ENCODE measurements around the gene UGT8. TPM values are rescaled to one million over a fixed set of nuclear protein-coding genes. Genes with fewer than 3 reads are reported as not detected.

UGT8 gene, protein sequence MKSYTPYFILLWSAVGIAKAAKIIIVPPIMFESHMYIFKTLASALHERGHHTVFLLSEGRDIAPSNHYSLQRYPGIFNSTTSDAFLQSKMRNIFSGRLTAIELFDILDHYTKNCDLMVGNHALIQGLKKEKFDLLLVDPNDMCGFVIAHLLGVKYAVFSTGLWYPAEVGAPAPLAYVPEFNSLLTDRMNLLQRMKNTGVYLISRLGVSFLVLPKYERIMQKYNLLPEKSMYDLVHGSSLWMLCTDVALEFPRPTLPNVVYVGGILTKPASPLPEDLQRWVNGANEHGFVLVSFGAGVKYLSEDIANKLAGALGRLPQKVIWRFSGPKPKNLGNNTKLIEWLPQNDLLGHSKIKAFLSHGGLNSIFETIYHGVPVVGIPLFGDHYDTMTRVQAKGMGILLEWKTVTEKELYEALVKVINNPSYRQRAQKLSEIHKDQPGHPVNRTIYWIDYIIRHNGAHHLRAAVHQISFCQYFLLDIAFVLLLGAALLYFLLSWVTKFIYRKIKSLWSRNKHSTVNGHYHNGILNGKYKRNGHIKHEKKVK
- total RNA-seq (100 to 1,000 TPM in 1 of 2 donors, 10 to 100 TPM in 1; 87.3 to 319 TPM), polyA plus RNA-seq (ENCODE audit: insufficient read length in 2 of 2) (100 to 1,000 TPM; 135 to 253 TPM)
- long read RNA-seq, donor 1, full-length matches to known transcripts: 44 of 116 reads
- long read RNA-seq, donor 1, partial matches to known transcripts: 72 of 116 reads
- long read RNA-seq, donor 1, other reads (novel, unspliced or antisense): 0 of 116 reads
- long read RNA-seq, donor 2, full-length matches to known transcripts: 20 of 71 reads
- long read RNA-seq, donor 2, partial matches to known transcripts: 51 of 71 reads
- long read RNA-seq, donor 2, other reads (novel, unspliced or antisense): 0 of 71 reads
- long read RNA-seq, donor 3, full-length matches to known transcripts: 18 of 58 reads
- long read RNA-seq, donor 3, partial matches to known transcripts: 40 of 58 reads
- long read RNA-seq, donor 3, other reads (novel, unspliced or antisense): 0 of 58 reads
- long read RNA-seq, donor 4, partial matches to known transcripts: 0 of 1 reads
- long read RNA-seq, donor 4, other reads (novel, unspliced or antisense): 0 of 1 reads

- Histone ChIP-seq H3K4me1 (ENCODE audit: control insufficient read depth, insufficient read depth, low read length) (peaks cover 14% of the 10 kb centered on the region), H3K4me3 (ENCODE audit: low read depth, low read length) (peak within 1 kb of the TSS; percentile 77), H3K9me3 (ENCODE audit: control insufficient read depth, insufficient read depth, low read length) (no peaks in the 10 kb centered on the region), H3K27me3 (ENCODE audit: control insufficient read depth, insufficient read depth, low read length) (peaks cover 12% of the 10 kb centered on the region), H3K27ac (ENCODE audit: low read depth, low read length) (peak within 1 kb of the TSS; percentile 78), H3K36me3 (ENCODE audit: control insufficient read depth, insufficient read depth, low read length) (no peaks in the 10 kb centered on the region)
- DNase-seq (ENCODE audit: low read depth in 4 of 6, low spot score in 6 of 6): peak in 5 of 6 donors; percentile 15 to 76 (median 38)
- under 1% methylated on average over 82 of the region's 84 CpGs for WGBS (ENCODE audit: insufficient coverage)
These were observed at the start of gene UGT8 for GRCh38 chr4:114598191-114599121. TSS of gene UGT8 (plus strand) at chr4:114598807. CDS start at chr4:114622881, 24,074 bp downstream.

DNA sequence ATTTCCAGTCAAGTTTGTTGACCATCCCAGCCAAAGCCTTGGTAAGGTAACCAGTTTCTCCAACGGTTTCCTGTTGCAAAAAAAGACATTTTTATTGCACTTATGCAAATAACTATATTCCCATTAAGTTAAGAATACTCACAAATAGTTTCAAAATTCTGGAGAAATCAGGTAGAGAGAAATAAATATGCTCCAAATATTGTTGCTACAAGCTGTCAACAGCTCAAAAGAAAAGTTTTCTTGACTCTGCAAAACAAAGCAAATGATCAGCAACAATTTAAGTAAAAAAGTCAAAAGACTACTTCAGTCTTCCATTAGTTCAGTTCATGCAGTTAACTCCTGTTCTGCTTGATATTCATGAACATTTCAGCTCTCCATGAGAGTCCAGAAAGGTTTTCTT is 49.0 kb upstream of the UGT8 start:
- Histone ChIP-seq H3K9me3 (ENCODE audit: control insufficient read depth, insufficient read depth, low read length) (peaks cover 2% of the 10 kb centered on the region), H3K27me3 (ENCODE audit: control insufficient read depth, insufficient read depth, low read length) (no peaks in the 10 kb centered on the region), H3K4me3 (ENCODE audit: low read depth, low read length) (no peak overlapping the region), H3K27ac (ENCODE audit: low read depth, low read length) (no peak overlapping the region), H3K4me1 (ENCODE audit: control insufficient read depth, insufficient read depth, low read length) (no peaks in the 10 kb centered on the region), H3K36me3 (ENCODE audit: control insufficient read depth, insufficient read depth, low read length) (no peaks in the 10 kb centered on the region)
- no CpG with 5 or more reads among the region's 1 CpG for WGBS (ENCODE audit: insufficient coverage)
- no peak for DNase-seq (ENCODE audit: low read depth in 4 of 6, low spot score in 6 of 6)

DNA sequence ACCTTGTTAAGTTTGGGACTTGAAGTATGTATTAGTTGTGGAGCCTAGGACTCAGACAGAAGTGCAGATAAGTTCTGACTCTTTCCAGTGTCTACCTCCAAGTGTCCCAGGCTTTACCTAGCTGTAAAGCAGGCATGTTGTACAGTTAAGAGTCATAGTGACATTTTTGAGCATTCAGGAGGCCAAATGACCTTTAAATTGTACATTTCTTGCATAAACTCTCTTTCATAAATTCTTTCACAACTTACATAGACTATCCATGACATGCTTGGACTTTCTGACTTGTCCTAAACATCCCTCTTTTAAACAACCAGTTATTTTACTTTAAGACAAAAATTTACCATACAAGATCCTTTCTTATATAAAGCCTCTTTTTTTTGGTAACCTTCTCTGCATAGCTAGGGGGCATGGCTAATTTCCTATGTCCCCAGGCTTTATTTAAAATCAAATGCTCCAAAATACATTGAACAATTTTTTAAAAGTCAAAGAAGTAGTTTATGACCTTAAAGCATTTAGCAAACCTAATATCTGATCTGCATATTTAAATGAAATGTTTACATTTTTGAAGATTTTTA is 40.1 kb upstream of the UGT8 start:
- Histone ChIP-seq H3K4me3 (ENCODE audit: low read depth, low read length) (no peak overlapping the region), H3K27ac (ENCODE audit: low read depth, low read length) (no peak overlapping the region), H3K9me3 (ENCODE audit: control insufficient read depth, insufficient read depth, low read length) (peaks cover 11% of the 10 kb centered on the region), H3K36me3 (ENCODE audit: control insufficient read depth, insufficient read depth, low read length) (no peaks in the 10 kb centered on the region), H3K27me3 (ENCODE audit: control insufficient read depth, insufficient read depth, low read length) (no peaks in the 10 kb centered on the region), H3K4me1 (ENCODE audit: control insufficient read depth, insufficient read depth, low read length) (no peaks in the 10 kb centered on the region)
- DNase-seq (ENCODE audit: low read depth in 4 of 6, low spot score in 6 of 6): peak in 1 of 6 donors; percentile 0

- DNase-seq (ENCODE audit: low read depth in 4 of 6, low spot score in 6 of 6): no peak
- Histone ChIP-seq H3K27me3 (ENCODE audit: control insufficient read depth, insufficient read depth, low read length) (no peaks in the 10 kb centered on the region), H3K4me1 (ENCODE audit: control insufficient read depth, insufficient read depth, low read length) (no peaks in the 10 kb centered on the region), H3K9me3 (ENCODE audit: control insufficient read depth, insufficient read depth, low read length) (peaks cover 11% of the 10 kb centered on the region), H3K27ac (ENCODE audit: low read depth, low read length) (no peak overlapping the region), H3K36me3 (ENCODE audit: control insufficient read depth, insufficient read depth, low read length) (no peaks in the 10 kb centered on the region), H3K4me3 (ENCODE audit: low read depth, low read length) (no peak overlapping the region)
- 80% methylated on average over 1 of the region's 1 CpG for WGBS (ENCODE audit: insufficient coverage)
These were observed 37.0 kb upstream of the UGT8 start for GRCh38 chr4:114561590-114561989.

- H3K27me3 ChIP-seq (ENCODE audit: control insufficient read depth, insufficient read depth, low read length): no peaks in the 10 kb centered on the region
- DNase-seq (ENCODE audit: low read depth in 4 of 6, low spot score in 6 of 6): no peak
- H3K4me1 ChIP-seq (ENCODE audit: control insufficient read depth, insufficient read depth, low read length): no peaks in the 10 kb centered on the region
- H3K27ac ChIP-seq (ENCODE audit: low read depth, low read length): no peak overlapping the region
- H3K9me3 ChIP-seq (ENCODE audit: control insufficient read depth, insufficient read depth, low read length): peaks cover 11% of the 10 kb centered on the region
- no peak overlapping the region for H3K4me3 ChIP-seq (ENCODE audit: low read depth, low read length)
- no peaks in the 10 kb centered on the region for H3K36me3 ChIP-seq (ENCODE audit: control insufficient read depth, insufficient read depth, low read length)
- 45% methylated on average over 2 of the region's 2 CpGs for WGBS (ENCODE audit: insufficient coverage)
These were observed 36.3 kb upstream of the UGT8 start for GRCh38 chr4:114562176-114562904.

DNA sequence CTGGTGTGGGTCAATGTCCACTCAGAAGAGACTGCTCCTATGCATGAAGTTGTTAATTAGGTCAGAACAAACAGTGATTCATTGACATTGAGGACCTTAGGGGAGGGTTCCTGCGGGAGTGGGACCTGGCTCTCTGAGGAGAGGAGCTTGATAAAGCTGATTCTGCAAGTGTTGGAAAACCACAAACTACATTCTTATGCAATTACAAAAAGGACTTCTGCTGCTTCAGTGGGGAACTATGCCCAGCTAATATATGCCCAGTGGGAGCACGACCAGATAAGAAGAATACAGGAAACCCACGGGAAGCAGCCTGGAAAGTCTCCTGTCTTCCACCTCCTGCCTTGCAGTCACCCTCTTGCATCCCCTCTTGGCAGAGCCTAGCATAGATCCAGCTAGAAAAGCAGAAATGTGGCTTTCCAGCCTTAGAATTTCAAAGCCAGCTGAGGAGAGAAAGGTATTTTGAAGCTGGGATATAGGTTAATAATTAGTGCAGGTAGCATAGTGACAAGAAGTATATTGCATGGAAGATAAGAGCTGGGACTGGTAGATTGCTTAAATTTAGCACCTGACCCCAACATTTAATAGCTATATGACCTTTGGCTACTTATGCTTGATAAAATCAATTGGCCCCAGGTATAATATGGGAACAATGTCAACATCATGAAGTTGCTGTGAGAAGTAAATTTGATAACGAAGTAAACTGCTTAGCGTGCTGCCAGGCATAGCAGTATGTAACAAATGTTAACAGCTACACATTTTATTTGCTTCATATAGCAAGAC is 34.9 kb upstream of the UGT8 start:
- Histone ChIP-seq H3K4me3 (ENCODE audit: low read depth, low read length) (no peak overlapping the region), H3K9me3 (ENCODE audit: control insufficient read depth, insufficient read depth, low read length) (peaks cover 7% of the 10 kb centered on the region), H3K4me1 (ENCODE audit: control insufficient read depth, insufficient read depth, low read length) (no peaks in the 10 kb centered on the region), H3K36me3 (ENCODE audit: control insufficient read depth, insufficient read depth, low read length) (no peaks in the 10 kb centered on the region), H3K27me3 (ENCODE audit: control insufficient read depth, insufficient read depth, low read length) (no peaks in the 10 kb centered on the region), H3K27ac (ENCODE audit: low read depth, low read length) (no peak overlapping the region)
- WGBS (ENCODE audit: insufficient coverage): 50% methylated on average over 1 of the region's 5 CpGs
- no peak for DNase-seq (ENCODE audit: low read depth in 4 of 6, low spot score in 6 of 6)

GRCh38 chr4:114577386-114577785 is 21.2 kb upstream of the UGT8 start:
- H3K4me1 ChIP-seq (ENCODE audit: control insufficient read depth, insufficient read depth, low read length): no peaks in the 10 kb centered on the region
- H3K27me3 ChIP-seq (ENCODE audit: control insufficient read depth, insufficient read depth, low read length): no peaks in the 10 kb centered on the region
- H3K36me3 ChIP-seq (ENCODE audit: control insufficient read depth, insufficient read depth, low read length): no peaks in the 10 kb centered on the region
- H3K27ac ChIP-seq (ENCODE audit: low read depth, low read length): no peak overlapping the region
- peaks cover 3% of the 10 kb centered on the region for H3K9me3 ChIP-seq (ENCODE audit: control insufficient read depth, insufficient read depth, low read length)
- no peak overlapping the region for H3K4me3 ChIP-seq (ENCODE audit: low read depth, low read length)
- peak in 1 of 6 donors; percentile 6 for DNase-seq (ENCODE audit: low read depth in 4 of 6, low spot score in 6 of 6)
- no CpG with 5 or more reads among the region's 2 CpGs for WGBS (ENCODE audit: insufficient coverage)

- no peak for DNase-seq (ENCODE audit: low read depth in 4 of 6, low spot score in 6 of 6)
These were observed 16.0 kb upstream of the UGT8 start for GRCh38 chr4:114582621-114583020.

More at GRCh38 chr4:114582621-114583020, 16.0 kb upstream of the UGT8 start:
- Histone ChIP-seq H3K4me3 (ENCODE audit: low read depth, low read length) (no peak overlapping the region), H3K27ac (ENCODE audit: low read depth, low read length) (no peak overlapping the region), H3K4me1 (ENCODE audit: control insufficient read depth, insufficient read depth, low read length) (no peaks in the 10 kb centered on the region), H3K27me3 (ENCODE audit: control insufficient read depth, insufficient read depth, low read length) (no peaks in the 10 kb centered on the region), H3K9me3 (ENCODE audit: control insufficient read depth, insufficient read depth, low read length) (peaks cover 3% of the 10 kb centered on the region), H3K36me3 (ENCODE audit: control insufficient read depth, insufficient read depth, low read length) (no peaks in the 10 kb centered on the region)
- 100% methylated on average over 1 of the region's 1 CpG for WGBS (ENCODE audit: insufficient coverage)
